Myocyte (in vitro differentiated cells): ENCODE results near the gene GRM3. TPM values are rescaled to one million over a fixed set of nuclear protein-coding genes. Genes with fewer than 3 reads are reported as not detected.

Source experiments
- DNase-seq: peaks from one replicate; pipeline ENCODE4 v3.0.0-alpha.2; 2012; ENCODE audit warnings: low read depth
- total RNA-seq: library from RNA; depleted of rRNA; stranded (reverse); fragments of >200 nt; gene quantifications from 2 replicates; pipeline ENCODE4 v1.2.3, GENCODE V29; 2014

The GRM3 gene
- total RNA-seq, 1 donor from 2014 or later = 0.05 TPM

- no peak for DNase-seq
Observed at GRCh38 chr7:86785641-86786040, 141.9 kb downstream of the GRM3 start.

GRCh38 chr7:86786376-86786775 lies 142.7 kb downstream of the GRM3 start:
- no peak for DNase-seq

- peak; percentile 1 for DNase-seq
Observed at GRCh38 chr7:86788948-86789347, 145.2 kb downstream of the GRM3 start.

- DNase-seq = no peak
Observed at GRCh38 chr7:86790383-86790782, 146.7 kb downstream of the GRM3 start.

- DNase-seq = no peak
Observed at GRCh38 chr7:86792260-86792659, 148.6 kb downstream of the GRM3 start.

GRCh38 chr7:86793136-86793535 lies 149.4 kb downstream of the GRM3 start:
- DNase-seq = no peak

GRCh38 chr7:86814661-86815379 lies 171.1 kb downstream of the GRM3 start:
- peak; percentile 1 for DNase-seq

- no peak for DNase-seq
Observed at GRCh38 chr7:86815556-86815955, 171.8 kb downstream of the GRM3 start.

GRCh38 chr7:86818903-86819302 lies 175.2 kb downstream of the GRM3 start:
- no peak for DNase-seq

GRCh38 chr7:86823769-86824168 lies 180.1 kb downstream of the GRM3 start:
- no peak for DNase-seq

- no peak for DNase-seq
Observed at GRCh38 chr7:86825264-86825663, 181.6 kb downstream of the GRM3 start.

- no peak for DNase-seq
Observed at GRCh38 chr7:86826948-86827347, 183.2 kb downstream of the GRM3 start.

- no peak for DNase-seq
Observed at GRCh38 chr7:86833360-86833759, 189.7 kb downstream of the GRM3 start.

GRCh38 chr7:86837235-86837634 lies 193.5 kb downstream of the GRM3 start:
- DNase-seq = no peak

GRCh38 chr7:86844608-86845007 lies 200.9 kb downstream of the GRM3 start:
- no peak for DNase-seq

GRCh38 chr7:86846494-86847190 lies 202.9 kb downstream of the GRM3 start:
- DNase-seq = no peak

GRCh38 chr7:86848226-86848625 lies 204.5 kb downstream of the GRM3 start:
- peak; percentile 3 for DNase-seq

- DNase-seq = no peak
Observed at GRCh38 chr7:86851566-86851965, 207.9 kb downstream of the GRM3 start.

- DNase-seq = no peak
Observed at GRCh38 chr7:86863452-86863851, 219.7 kb downstream of the GRM3 start.

GRCh38 chr7:86867163-86867762 lies 223.6 kb downstream of the GRM3 start:
- no peak for DNase-seq

- no peak for DNase-seq
Observed at GRCh38 chr7:86876146-86876545, 232.4 kb downstream of the GRM3 start.

GRCh38 chr7:86884152-86884551 lies 240.4 kb downstream of the GRM3 start:
- no peak for DNase-seq

GRCh38 chr7:86889501-86889900 lies 245.8 kb downstream of the GRM3 start:
- DNase-seq = no peak
